GM18867 (cell line): Measurements from ENCODE around the gene TANC2.

ENCODE experiments used
- ATAC-seq: cut with Tn5 transposase; IDR thresholded peaks from one replicate; pipeline ENCODE4 v1.9.1; 2021; ENCODE audit warnings: mild to moderate bottlenecking, moderate library complexity; ENCODE audit not compliant: unreplicated experiment

TANC2 gene

DNA sequence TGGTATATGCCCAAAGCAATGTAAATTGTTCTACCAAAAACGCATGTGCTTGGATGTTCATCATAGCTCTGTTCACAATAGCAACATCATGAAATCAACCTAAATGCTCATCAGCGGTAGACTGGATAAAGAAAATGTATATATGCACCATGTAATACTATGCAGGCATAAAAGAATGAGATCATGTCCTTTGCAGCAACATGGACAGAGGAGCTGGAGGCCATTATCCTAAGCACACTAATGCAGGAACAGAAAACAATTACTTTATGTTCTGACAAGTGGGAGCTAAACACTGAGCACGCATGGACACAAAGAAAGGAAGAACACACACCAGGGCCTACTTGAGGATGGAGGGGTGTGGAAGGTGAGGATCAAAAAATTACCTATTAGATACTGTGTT, 33.7 kb downstream of the TANC2 start:
- no peak for ATAC-seq

- ATAC-seq, result no peak
These were observed 35.8 kb downstream of the TANC2 start for GRCh38 chr17:63001689-63002394.

GRCh38 chr17:63002625-63003024, 36.6 kb downstream of the TANC2 start:
- ATAC-seq, result no peak

DNA sequence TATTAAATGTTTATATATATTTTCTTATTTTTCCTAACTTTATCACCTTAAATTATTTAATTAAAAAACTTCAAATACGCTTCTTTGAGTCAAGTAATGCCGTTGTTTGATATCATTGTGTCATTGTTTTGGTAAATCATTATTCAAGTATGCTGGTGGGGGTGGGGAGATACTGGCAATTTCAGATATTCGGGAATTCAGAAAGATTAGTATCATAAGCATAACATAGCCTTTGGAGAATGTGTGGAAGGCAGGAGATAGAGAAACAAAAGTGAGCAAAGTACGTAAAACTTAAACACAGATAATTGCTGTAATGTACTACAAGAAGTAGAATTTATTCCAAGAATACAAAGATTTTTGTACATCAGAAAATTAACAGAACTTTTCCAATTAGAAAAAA, 49.8 kb downstream of the TANC2 start:
- ATAC-seq, result no peak
